Prostate gland (tissue), 2 donors: Measurements from ENCODE around the gene GABRB2.

ENCODE experiments used
- CTCF ChIP-seq, 4 experiments: fragments of 200-600 bp in 2 of 4; fragments of 450-650 bp in 2 of 4; sonication (generic) in 2 of 4; IDR thresholded peaks; 1 replicate in 3 of 4; 2 replicates in 1 of 4; pipeline ENCODE4 v1.5.1; 2016 to 2019; ENCODE audit warnings: antibody characterized with exemption in 4 of 4, mild to moderate bottlenecking in 2 of 4, moderate library complexity in 2 of 4
- POLR2A ChIP-seq: fragments of 450-650 bp; IDR thresholded peaks from one replicate; pipeline ENCODE4 v1.6.1; 2016; ENCODE audit warnings: antibody characterized with exemption, mild to moderate bottlenecking

DNA sequence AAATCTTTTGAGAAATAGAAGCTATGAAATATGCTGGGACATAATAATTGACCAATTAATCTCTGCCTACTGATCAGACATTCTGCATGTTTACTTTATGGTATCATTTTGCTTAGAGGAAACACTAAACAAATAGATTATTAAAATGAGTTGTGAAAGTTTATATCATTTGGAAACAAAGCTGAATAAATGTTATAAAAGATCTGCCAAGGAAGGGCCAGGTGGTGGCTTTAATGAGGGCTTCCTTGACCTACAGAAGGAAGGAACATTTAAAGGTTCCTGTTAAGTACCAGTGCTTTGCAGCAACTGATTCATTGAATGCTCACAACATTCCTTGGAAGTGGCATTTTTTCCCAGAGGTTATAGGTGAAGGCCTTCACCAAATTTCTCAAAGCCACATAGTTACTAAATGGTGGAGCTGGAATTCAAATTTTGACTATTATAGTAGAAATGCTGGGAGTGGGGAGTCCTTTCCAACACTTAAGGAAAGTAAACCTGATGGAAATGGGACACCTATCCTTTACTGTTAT, 250.7 kb downstream of the GABRB2 start:
- TF ChIP-seq POLR2A = no peak
- TF ChIP-seq CTCF (IDR thresholded peaks at IDR 0.05) = no peak
